Glomerular visceral epithelial cell (primary cell): ENCODE measurements around the gene AUTS2.

Source experiments
- DNase-seq: peaks from one replicate; pipeline ENCODE4 v3.0.0-alpha.2; 2016; ENCODE audit errors: extremely low spot score

Gene AUTS2

DNA sequence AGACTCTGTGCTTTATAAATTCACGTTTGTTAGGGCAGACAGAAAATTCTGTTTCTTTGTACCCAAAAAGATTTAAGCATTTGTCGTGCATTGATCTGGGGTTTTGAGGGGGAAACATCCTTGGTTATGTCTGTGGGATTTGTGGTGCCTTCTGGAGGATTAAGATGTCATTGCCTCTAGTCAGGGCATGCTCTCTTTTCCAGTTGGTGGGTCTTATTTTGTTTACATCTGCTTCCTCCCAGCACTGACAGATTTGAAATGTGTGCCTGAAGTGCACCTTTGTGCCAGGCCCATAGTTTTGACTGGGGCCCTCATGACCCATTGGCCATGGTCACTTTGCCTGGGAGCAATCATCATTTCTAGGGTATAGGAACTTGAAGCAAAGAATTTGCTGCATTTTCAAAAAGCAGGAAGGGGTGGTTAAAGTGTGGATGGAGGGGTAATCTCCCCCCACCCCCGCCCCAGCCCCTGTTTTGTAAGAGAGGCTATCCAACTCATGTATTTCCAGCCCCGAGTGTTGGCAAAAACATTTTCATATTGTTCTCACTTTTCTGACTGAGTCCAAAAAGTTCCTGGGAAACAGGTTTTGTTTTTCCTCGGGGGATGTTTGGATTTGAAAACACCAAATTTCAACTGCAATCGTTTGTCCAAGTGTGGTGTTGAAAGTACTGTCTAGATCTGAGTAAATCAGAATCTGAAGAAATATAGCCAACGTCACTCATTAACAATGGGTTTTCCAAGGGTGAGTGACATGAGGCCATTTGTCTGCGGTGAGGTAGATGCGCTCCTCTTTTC, 1145.5 kb downstream of the AUTS2 start:
- DNase-seq: no peak

DNA sequence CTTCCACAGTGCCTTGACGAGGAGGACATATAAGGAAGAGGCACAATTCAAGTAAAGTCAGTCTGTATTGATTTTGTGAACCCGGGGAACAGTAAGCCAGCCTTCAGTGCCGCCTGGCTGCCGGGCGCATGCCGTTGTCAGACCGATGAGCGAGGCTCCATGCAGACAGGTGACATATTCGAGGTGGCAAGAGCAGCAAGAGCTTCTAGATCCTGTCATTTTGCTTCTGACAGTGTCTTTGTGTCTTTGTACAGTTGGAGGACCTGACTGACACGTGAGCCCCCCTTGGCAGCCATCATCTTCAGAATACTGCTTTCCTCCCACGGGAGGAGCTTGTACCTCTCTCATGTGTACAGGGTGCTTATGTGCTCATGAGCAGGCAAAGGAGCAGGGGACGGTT, 1146.2 kb downstream of the AUTS2 start:
- no peak for DNase-seq

DNA sequence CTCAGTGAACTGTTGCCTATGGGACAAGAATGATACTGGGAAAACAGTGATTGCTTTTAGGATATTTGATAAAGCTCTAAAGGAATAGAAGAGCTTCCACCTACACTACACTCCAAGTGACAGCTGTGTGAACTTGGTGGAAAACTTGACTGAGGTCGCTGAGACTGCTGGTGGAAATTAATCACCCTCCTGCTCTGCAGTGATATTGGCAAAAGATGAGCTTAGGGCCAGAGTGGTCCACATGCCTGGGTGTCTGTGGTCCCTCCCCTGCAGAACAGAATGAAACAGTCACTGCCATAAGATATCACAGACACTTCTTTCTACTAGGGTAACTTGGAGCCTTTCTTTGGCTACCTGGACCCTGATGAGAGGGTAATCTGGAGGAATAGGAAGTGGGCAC, 1151.6 kb downstream of the AUTS2 start:
- DNase-seq: no peak

DNA sequence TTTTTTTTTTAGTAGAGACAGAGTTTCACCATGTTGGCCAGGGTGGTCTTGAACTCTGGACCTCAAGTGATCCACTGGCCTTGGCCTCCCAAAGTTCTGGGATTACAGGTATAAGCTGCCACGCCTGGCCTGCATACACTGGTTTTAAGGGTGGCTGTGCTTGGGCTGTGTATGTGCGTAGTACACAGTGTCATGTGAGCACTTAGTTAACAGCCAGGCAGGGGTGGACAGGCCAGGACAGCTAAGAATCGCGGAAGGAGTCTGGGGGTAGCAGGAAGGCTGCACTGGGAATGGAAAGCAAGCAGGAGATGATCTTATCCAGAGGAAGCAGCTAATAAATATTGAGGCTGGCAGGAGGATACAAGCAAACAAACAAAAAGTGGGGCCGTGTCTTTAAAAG, 1153.6 kb downstream of the AUTS2 start:
- no peak for DNase-seq

DNA sequence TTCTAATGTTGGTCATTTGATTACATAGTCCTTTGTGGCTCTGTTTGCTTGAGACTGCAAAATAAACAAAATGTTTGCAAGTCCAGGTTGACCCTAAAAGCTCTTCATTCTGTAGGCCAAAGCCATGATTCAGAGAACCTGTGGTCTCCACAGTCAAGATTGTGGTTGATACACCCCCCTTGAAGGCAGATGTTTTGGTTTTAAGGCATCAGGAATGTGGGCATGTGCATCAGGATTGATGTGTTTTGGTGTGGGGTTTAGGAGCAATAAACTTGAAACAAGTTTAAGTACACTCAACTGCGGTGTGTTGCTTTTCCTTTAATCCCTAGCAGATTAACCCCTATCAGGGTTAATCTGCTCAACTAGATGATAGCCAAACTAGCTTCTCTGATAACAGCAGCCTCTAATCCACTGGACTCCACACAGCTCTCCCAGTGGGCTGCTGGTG, 1154.5 kb downstream of the AUTS2 start:
- DNase-seq: no peak

DNA sequence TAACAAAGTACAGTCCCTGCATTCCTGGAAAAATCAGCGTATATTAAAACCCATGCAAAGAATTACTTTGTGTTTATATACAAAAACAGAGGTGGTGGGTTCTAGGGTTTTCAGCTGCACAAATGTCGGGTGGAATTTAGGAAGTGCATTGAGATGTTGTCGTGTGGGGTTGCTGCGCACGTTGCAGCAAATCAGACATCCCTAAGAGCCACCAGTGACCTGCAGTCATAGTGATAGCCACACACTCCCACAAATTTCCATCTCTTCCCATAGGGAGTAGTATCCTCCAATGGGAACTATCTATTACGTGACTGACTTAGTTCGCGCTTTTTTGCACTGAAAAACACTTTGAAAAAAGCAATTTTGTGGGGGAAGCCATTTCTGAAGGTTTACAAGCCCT, 1158.5 kb downstream of the AUTS2 start:
- DNase-seq: no peak

DNA sequence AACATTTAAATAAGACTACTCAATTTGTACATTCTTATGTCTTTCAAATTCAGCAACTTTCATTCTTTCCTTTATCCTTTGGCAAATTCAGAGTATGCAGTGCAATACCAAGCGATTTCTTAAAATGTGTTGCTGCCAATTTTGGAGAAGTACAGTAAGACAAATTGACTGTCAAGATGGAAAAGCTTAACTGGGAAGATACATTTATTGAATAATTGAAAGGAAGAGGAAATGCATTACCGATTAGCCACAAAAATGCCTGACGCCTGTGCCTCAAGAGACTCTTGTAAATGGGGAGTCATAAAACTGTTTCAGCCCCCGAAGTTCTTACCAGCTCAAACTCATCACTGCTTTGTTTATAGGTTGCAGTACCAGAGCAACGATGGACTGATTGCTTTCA, 1160.4 kb downstream of the AUTS2 start:
- DNase-seq: no peak

DNA sequence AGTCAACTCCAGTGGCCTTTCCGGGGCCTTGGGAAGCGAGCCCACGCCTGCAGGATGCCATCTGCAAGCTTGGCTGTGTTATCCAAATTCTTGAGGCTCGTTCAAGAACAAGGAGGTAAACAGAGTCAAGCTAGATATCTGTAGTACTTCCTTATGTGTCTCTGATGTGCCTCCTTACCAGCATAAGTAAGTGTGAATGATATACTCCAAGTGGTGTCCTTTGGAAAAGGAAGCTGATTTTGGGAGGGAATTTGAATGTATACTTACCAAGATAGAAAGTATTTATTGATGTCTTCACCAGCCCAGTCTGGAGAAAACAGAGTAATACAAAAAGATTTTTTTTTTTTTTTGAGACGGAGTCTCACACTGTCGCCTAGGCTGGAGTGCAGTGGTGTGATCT, 1161.4 kb downstream of the AUTS2 start:
- no peak for DNase-seq

DNA sequence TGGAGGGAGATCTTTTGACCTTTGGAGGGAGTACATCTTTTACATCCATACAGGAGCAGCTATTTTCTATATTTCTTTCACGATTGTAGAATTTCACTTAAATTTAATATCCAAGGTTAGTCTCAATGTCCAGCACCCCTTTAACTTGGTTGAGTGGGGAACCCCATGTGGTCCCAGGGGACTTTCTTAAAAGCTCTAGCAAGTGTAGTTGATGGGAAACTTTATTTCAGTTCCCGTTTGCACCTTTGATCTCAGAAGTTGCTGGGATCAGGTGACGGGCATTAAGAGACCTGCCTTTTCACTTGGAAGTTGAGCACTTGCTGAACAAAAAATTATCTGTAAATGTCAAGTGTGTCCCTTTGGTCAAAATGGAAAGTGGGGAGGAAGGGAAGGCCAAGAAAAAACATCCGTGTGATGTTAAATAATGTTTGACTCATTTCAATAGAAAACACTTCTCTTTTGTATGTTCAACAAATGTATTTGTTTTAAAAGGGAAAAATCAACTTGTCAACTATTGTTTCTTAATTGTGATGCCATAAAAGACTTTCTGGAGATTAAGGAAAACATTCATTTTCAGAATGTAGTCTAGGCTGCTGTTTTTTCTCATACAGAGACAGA, 1163.5 kb downstream of the AUTS2 start:
- no peak for DNase-seq

DNA sequence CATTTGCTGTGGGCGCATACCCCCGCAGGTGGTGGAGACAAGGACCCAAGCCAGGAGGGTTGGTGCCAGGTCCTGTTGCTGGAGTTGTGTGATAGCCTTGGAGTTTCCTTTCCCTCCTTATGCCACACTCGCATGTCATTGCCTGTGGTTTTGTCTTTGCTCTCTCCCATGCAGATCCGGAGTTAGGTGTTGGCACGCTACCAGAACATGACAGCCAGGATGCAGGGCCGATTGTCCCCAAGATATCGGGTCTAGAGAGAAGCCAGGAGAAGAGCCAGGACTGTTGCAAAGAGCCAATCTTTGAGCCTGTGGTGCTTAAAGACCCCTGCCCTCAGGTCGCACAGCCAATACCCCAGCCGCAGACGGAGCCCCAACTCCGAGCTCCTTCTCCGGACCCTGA, 1164.4 kb downstream of the AUTS2 start:
- DNase-seq: no peak

DNA sequence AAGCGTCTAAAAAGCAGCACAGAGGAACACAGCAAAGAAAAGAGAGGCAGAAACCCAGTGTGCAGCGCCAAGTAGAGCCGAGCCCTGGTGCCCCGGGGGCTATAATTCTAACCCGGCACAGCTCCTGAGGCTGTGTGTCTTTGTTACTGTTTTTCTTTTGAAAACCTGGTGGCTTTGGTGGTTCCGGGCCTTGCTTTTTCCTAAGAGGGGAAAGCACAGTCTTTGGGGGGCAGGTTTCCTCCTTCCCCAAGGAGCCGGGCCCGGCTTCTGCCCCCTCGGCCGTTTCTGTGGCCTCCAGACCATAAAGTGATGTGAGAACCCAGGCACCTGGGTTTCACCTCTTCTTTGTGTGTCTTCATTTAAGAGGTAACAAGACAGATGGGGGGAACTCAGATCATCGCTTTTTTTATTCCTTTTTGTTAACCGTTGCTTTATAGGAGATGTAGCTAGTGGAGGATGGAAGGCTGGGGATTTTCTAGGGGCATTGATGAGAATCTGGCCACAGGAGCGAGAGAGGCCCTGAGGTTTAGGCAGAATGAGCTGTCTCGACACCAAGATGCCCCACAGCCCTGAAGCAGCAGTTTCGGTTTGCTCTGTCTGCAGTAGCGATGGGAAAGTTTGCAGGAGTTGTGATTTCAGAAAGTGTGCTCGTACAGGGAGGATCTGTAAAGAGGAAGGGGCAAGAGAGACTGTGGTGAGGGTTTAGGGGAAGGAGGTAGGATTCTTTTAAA, 1165.9 kb downstream of the AUTS2 start:
- DNase-seq: no peak

DNA sequence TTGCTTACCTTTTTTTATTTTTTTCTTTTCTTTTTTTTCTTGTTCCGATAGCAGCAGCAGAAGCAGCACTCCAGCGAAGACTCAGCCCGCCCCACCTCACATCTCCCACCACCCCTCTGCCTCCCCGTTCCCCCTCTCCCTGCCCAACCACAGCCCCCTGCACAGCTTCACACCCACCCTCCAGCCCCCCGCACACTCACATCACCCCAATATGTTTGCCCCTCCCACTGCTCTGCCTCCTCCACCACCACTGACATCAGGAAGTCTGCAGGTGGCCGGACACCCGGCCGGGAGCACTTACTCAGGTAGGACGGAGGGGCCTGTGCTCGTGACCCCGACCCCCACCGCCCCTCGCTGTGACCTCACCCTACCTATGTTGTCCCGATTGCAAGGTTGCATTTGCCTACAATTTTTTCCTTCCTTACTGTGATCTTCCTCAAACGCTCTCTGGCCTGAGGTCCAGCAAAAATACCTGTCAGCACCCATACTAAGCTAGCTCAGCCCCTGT, 1166.5 kb downstream of the AUTS2 start:
- DNase-seq: no peak

DNA sequence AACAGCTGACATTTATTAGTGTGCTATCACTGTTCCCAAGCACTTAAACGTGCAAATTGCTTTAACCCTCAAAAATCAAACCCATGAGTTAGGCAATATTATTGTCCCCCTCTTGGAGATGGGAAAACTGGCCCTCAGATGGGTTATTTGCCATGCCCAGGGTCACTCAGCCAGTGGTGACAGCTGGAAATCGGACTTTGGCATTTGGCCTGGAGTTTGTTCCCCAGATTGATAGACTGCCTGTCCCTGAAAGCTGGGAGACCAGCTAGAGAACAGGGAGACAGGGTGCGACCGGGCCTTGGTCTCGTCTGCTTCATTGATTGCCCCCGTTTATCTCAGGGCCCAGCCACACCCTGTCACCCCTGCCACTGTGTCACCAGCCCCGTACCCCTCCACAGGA, 1167.4 kb downstream of the AUTS2 start:
- no peak for DNase-seq

DNA sequence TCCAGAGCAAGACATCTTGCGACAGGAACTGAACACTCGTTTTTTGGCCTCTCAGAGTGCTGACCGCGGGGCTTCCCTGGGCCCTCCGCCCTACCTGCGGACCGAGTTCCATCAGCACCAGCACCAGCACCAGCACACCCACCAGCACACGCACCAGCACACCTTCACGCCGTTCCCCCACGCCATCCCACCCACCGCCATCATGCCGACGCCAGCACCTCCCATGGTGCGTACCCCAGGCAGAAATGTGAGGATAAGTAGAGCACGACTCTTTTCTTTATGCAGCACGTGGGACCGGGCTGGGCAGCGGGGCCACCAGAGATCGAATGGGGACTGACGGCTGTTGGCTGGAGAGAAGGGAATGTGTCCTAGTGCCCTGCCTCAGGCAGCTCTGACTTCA, 1167.8 kb downstream of the AUTS2 start:
- no peak for DNase-seq

DNA sequence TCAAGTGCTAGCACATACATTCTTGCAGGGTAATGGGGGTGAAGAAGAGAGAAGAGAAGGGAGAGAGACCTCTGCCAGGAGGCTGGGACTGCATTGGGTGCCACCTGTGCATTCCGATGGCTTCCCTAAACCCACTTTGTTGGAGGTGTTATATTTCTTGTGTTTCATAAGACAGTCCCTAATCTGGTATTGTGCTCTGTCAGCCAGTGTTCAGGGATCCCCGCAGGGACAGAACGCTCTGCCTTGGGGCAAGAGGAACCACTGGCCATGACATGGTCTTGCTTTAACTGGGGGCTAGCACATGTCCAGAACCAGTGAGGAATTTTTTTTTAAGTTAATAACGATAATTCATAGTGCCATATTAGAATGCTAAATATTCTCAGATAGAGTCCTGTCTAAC, 1168.4 kb downstream of the AUTS2 start:
- DNase-seq: no peak

DNA sequence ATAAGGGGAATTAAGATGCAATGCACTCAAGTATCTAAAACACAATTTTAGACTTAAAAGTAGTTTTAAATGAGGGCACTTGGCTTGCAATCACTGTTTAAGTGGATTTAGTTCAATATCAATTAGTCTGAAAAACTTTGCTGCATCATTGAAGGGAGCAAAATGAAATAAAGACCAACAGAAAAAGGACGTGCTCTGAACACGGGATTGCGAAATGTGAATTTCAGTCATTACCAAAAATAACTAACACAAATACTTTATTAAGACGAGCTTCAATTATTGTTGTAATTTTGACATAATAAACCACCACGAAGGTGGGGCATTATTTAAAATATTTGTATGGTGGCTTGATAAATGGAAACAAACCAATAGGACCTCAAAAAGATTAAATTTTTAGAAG, 1171.9 kb downstream of the AUTS2 start:
- DNase-seq: no peak

DNA sequence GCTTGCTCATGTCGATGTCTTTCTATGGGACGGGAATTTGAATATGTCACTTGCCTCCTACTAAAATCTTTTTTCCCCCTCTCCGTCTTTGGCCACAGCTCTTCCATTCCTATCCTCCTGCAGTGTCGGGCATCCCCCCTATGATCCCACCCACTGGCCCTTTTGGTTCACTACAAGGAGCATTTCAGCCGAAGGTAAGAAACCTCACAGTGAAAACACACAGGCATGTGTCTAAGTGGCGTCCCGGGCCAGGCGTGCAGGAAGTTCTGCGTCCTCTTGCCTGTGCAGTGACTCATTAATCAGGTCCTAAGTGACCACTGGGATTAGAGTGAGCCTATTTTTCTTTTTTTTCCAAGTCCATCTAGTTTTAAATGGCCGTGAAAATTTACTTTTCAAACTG, 1173.2 kb downstream of the AUTS2 start:
- DNase-seq: no peak

DNA sequence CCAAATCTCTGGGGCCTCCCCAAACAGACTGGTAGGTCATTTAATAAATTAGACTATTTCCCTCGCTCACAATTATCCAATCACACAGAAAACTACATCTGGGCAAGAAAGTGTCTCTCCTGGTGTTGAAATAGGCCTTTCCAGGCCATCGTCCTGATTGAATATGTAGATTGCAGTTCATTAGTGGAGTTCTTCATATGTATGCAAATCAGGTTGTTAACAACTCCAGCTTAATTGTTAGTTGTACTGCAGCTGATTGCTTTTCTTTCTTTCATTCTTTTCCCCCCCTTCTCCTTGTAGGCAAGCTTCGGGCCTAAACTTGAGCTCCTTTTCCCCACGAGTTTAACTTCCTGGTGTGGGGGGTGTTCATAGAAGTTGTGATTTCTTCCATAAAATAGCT, 1174.6 kb downstream of the AUTS2 start:
- no peak for DNase-seq

DNA sequence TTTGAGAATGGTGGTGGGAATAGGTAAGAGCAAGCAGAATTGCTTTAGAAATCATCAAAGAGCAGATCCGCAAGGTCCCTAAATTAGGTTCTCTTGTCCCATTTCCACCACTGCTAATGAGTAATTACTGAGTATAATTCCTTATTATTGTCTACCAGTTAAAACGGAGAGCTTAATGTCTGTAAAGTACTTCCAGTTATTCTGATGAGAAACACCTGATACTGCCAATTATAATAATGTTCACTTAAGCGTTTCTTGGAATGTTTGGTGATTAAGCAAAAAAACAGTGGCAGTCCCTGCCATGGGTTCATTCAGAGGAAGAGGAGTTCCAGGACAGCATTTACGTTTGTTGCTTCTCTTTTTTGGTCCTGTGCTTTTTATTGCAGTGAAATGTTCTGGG, 1175.1 kb downstream of the AUTS2 start:
- no peak for DNase-seq

DNA sequence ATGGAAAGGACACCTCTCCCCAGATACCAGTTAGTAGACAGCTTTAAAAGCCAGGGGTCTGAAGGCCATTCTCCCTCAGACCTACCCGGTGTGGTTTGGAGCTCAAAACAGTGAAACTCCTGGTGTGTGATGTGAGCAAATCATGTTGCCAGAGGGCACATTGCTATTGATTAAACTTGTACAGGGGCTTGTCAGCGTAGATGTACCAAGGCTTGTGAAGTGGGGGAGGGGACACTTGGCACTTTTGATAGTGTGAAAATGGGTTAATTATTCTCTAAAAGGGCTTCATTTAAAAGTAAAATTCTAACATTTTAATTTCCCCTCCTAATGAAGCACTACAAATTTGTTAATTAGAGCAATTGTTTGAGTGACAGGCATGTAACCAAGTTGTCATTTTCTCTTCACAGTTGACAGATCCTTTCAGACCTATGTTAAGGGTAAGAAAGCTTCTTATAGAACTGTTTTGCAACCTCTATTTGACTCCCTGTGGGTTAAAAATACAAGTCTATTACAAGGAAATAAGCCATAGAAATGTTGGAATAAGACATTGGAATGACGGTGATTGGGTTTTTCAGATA, 1176.8 kb downstream of the AUTS2 start:
- DNase-seq: no peak

DNA sequence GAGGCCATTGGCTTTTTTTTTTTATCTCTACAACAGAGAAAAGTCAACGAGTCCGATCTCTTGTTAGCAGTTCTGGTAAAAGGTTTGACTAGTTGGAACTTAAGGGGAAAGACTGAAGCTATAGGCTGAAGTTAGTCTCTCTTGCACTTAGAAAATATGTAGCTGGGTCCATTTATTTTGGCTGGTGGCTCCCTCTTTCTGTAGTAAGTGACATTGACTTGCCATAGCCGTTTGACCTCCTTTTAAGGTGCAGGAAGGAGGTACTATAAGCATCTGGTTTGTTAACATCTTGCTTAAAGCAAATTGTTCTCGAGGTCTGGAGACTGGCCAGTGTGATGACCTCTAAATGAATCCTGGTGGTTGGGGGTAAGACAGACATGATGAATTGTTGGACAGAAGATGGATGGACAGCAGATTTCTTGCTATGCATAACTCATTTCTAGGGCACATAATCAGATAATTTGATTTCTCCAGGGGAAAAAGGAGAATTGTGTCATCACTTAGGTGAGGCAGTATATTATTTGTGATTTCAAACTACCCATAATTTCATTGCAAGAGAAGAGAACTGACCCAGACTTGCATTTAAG, 1177.4 kb downstream of the AUTS2 start:
- no peak for DNase-seq

DNA sequence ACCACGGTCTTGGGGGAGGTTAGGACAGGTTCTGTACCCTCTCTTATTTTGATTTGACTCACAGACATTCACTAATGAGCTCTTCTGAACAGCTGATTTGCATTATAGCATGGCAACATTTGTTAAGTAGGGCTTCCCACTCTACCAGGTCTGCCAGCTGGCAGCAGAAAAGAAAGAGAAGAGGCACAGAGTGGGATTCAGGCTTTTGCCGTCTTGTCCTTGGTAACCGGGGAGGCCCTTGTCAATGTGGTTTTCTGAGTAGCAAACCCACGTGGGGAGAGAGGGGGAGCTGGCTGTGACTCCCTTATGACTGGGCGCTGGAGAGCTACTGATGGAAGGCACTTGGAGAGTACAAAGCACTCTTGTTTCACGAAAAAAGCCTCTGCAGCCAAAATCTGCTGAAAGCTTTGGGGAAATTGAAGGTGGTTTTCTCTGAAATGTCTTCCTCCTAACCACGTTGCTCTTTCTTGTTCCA, 1178.4 kb downstream of the AUTS2 start:
- no peak for DNase-seq
